Measurements from ENCODE around the gene OBP2A. TPM values are rescaled to one million over a fixed set of nuclear protein-coding genes. Genes with fewer than 3 reads are reported as not detected.
"Not testable (repeated sequence)": the region's sequence is repeated elsewhere in the genome, so short reads cannot be mapped to it uniquely, and the experiment has no call there.

Gene OBP2A
- not detected in 2 replicates for total RNA-seq (2014; rRNA removed; shearing (Covaris generic); ENCODE audit: low replicate concordance)

DNA sequence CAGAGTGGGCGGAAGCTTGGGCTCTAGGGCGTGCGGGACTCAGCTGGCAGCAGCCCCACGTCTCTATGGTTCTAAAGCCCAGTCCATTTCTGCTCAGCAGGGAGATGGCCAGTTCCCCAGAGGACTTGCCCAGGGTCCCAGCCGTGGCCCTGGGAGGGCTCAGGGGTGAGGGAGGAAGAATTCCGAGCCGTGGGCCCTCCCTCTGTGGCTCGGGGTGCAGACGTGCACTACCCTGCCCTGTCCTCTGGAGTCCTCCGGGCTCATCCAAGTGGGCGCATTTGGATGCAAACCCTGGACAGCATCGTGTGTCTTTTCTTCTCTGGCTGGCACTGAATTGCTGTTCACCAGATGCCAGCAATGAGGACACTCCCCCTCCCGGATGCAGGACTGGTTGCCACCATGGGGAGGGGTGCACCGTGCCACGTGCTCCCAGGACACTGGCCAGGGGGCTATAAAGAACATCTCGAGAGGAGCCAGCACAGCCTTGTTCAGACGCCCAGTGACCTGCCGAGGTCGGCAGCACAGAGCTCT is at the start of gene OBP2A:
Gene OBP2A, plus strand, starts transcription at position 481 of the 531 bp plus-strand sequence. CDS start 55 bp downstream, outside the sequence.
- not testable (repeated sequence) for H3K27me3 ChIP-seq

DNA sequence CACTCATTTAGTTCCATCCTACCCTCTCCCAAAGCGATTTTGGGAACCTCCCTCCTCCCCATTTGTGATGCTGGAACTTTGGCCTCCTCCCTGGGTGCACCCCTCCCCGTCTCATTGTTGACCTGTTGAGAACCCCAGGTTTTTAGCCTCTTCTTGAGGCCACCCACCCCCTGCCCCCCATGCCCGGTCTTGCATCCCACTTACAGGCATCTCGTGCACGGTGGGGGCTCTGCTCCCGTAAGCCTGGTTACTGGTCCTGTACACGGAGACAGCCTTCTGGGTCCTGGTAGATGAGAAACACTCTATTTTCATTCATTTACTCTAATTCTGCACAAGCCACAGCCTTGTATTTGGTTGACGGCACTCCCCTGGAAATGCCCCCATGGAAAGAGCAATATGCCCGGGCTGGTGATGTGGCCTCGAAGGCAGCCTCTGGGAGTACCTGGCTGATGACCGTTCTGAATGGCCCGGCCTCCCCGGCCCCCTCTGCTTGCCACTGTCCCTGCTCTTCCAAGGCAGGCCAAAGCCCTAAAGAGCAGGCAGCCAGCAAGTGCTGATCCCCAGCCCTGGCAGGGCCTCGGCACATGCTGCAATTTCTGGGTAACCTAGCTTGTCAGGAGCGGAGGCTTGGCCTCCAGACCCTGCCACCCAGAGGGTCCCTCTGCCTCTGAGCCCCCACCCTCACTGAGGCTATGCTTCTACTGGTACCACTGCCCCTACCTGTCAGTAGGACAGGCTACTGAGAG is 47.4 kb upstream of the OBP2A start:
- peaks cover 16% of the 10 kb centered on the region for H3K36me3 ChIP-seq
- no peak overlapping the region for H3K4me3 ChIP-seq
- no peaks in the 10 kb centered on the region for H3K27me3 ChIP-seq
- H3K9me3 ChIP-seq = no peaks in the 10 kb centered on the region
- DNase-seq = no peak

More for the DNA sequence above, at the start of gene OBP2A:
- H3K9me3 ChIP-seq, DNase-seq, H3K4me3 ChIP-seq, H3K36me3 ChIP-seq: not testable (repeated sequence)

GRCh38 chr9:135499326-135500070 is 46.4 kb upstream of the OBP2A start:
- Histone ChIP-seq H3K9me3 (no peaks in the 10 kb centered on the region), H3K36me3 (peaks cover 26% of the 10 kb centered on the region), H3K4me3 (peak overlapping the region; percentile 84), H3K27me3 (no peaks in the 10 kb centered on the region)
- DNase-seq = peak; percentile 87

GRCh38 chr9:135500071-135500524 is 45.8 kb upstream of the OBP2A start:
- DNase-seq = no peak
- no peaks in the 10 kb centered on the region for H3K9me3 ChIP-seq
- peaks cover 32% of the 10 kb centered on the region for H3K36me3 ChIP-seq
- no peaks in the 10 kb centered on the region for H3K27me3 ChIP-seq
- peak overlapping the region; percentile 84 for H3K4me3 ChIP-seq

- DNase-seq = peak; percentile 89
- Histone ChIP-seq H3K9me3 (no peaks in the 10 kb centered on the region), H3K27me3 (no peaks in the 10 kb centered on the region), H3K4me3 (peak within 1 kb of the TSS; percentile 84), H3K36me3 (peaks cover 34% of the 10 kb centered on the region)
These were observed 45.2 kb upstream of the OBP2A start, which contains the start of gene MRPS2 for GRCh38 chr9:135500525-135501260. TSS of gene MRPS2 (plus strand) at chr9:135500682. CDS start at chr9:135500711, 29 bp downstream.

DNA sequence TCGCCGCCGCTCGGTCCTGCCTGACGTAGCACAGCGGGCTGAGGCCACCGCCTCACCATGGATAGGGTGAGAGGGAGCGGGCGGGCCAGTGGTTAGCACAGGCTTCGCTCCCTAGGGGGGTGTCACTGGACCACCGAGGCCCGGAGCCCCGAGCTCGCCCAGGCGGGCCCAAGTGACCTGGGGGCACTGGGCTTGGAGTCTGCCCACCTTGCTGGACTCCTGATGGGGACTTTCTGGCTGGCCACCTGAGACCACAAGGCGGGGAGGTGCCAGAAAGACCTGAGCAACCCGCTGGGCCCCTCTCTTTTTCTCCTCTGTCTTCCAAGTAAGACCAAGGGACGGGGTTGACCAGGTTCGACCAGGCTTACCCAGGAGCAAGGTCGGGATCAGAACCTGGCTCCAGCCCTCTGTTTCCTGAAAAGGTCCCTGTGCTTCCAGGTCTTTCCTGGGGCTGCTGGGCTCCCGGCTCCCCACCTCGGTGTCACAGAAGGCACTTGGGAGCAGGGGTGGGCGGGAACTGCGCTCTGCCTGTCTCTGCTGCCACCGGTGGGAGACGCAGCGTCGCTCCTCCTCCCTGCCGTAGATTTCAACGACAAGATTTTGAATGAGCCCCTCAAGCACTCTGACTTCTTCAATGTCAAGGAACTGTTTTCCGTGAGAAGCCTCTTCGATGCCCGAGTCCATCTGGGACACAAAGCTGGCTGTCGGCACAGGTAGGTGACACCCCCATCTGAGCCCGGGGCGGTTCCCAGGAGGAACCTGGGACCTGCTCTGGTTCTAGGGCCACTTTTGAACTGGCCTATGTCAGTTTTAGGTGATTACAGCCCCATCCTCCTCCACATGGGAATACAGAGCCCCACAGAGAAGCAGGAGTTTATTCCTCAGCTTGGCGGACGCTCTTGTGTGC is 44.4 kb upstream of the OBP2A start:
- H3K4me3 ChIP-seq = peak overlapping the region; percentile 84
- DNase-seq = no peak

GRCh38 chr9:135502168-135502872 is 43.6 kb upstream of the OBP2A start:
- no peak for DNase-seq
- Histone ChIP-seq H3K4me3 (peak overlapping the region; percentile 84), H3K36me3 (peaks cover 34% of the 10 kb centered on the region), H3K9me3 (no peaks in the 10 kb centered on the region), H3K27me3 (no peaks in the 10 kb centered on the region)

More for the DNA sequence above, 44.4 kb upstream of the OBP2A start:
- H3K36me3 ChIP-seq = peaks cover 34% of the 10 kb centered on the region
- H3K9me3 ChIP-seq = no peaks in the 10 kb centered on the region
- H3K27me3 ChIP-seq = no peaks in the 10 kb centered on the region

DNA sequence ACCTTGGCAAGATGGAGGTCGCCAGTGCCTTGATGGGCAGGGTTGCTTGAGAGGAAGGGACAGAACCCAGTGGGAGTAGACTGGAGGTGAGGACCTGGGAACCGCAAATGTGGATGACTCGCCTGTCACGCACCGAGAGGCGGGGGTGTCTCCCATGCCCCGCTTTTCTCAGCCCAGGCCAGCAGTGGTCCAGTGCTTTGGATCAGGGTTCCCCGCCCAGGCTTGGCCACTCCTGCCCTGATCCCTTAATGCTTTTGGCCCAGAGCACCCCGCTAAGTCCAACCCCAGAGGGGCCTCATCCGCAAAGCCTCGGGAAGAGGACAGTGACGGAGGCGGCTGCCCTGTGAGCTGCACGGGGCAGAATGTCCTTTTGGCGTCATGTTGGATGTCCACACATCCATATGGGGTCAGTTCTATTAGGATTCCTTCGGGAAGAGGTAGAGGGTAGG is 43.0 kb upstream of the OBP2A start:
- no peak for DNase-seq
- Histone ChIP-seq H3K27me3 (no peaks in the 10 kb centered on the region), H3K36me3 (peaks cover 34% of the 10 kb centered on the region), H3K9me3 (no peaks in the 10 kb centered on the region), H3K4me3 (no peak overlapping the region)

GRCh38 chr9:135503371-135504261 is 42.3 kb upstream of the OBP2A start:
- no peaks in the 10 kb centered on the region for H3K9me3 ChIP-seq
- H3K27me3 ChIP-seq = no peaks in the 10 kb centered on the region
- DNase-seq = no peak
- peaks cover 34% of the 10 kb centered on the region for H3K36me3 ChIP-seq
- no peak overlapping the region for H3K4me3 ChIP-seq

DNA sequence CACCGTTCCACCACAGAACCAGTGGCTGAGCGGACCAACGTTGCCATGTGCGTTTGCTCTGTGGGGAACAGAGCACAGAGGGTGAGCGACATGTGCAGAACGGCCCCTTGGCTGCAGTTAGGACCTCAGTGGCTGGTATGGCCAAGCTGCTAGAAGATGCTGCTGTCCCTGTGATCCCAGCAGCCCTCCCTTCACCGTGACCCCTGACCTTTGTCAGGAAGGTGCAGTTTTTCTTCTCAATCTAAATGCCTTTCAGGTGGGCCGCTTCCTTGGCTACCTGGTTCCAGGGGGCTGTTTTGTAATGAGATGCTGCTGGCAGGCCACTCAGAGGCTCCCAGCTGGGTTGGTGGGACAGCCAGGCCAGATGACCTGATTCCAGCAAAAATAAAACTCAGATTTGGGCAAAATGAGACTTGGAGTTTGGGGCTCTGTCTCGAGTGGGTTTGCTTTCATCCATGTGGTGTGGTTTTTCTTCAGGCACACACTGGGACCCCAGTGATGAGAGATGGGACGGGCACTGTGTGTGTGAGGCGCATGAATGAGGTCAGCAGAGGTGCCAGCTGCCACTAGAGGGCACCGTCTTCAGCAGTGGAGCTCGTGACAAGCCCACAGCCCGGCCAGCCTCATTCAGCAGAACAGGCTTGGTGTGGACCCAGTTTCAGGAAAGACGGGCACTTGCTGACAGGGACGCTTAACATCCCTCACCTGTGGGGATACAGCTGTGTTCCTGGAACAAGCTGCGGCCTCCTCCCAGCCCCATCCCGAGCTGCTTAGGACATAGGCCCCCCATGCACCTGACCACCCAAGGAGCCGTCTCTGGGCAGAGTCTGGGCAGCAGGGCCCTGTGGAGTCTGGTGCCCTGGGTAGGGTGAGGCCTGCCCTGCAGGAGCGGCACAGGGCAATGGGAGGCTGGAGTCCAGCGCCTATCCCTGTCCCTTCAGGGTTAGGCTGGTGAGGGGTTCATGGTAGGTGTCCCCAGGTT is 41.4 kb upstream of the OBP2A start:
- peaks cover 4% of the 10 kb centered on the region for H3K9me3 ChIP-seq
- H3K36me3 ChIP-seq = peaks cover 34% of the 10 kb centered on the region
- peak; percentile 55 for DNase-seq
- no peak overlapping the region for H3K4me3 ChIP-seq
- H3K27me3 ChIP-seq = no peaks in the 10 kb centered on the region

DNA sequence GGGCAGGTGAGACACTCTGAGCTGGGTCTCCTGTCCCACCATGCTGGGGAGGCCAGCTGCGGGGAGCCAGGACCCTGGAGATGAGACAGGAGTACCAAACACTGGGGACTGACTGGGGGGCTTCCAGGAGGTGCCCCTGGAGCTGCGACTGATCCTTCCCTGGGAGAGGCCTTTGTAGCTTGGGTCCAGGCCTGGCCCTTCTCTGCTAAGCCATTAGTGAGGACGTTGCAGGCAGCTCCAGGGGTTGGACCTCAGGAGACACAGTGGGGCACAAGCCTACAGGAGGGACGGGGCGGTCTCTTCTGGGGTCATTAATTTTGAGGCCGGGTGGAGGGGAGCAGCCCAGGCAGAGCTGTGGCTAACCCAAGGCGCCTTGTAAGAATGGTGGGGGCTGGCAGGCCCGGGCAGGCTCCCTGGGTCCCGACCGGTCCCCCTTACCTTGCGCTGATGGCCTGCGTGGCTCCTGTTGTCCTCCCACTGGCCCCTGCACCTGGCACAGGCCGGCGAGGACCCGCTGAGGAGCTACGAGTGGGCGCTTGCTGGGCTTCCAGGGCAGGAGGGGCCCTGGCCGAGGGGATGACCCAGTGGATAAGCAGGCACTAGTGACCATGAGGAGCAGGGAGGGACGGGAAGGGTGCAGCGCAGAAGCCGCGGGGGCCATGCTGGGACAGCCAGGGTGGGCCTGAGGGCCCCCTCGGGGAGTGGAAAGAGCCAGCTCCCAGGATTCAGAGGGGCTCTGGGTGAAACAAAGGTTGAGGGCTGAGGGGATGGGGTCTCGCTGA is 40.3 kb upstream of the OBP2A start:
- Histone ChIP-seq H3K4me3 (no peak overlapping the region), H3K9me3 (peaks cover 6% of the 10 kb centered on the region), H3K36me3 (peaks cover 34% of the 10 kb centered on the region), H3K27me3 (no peaks in the 10 kb centered on the region)
- no peak for DNase-seq

DNA sequence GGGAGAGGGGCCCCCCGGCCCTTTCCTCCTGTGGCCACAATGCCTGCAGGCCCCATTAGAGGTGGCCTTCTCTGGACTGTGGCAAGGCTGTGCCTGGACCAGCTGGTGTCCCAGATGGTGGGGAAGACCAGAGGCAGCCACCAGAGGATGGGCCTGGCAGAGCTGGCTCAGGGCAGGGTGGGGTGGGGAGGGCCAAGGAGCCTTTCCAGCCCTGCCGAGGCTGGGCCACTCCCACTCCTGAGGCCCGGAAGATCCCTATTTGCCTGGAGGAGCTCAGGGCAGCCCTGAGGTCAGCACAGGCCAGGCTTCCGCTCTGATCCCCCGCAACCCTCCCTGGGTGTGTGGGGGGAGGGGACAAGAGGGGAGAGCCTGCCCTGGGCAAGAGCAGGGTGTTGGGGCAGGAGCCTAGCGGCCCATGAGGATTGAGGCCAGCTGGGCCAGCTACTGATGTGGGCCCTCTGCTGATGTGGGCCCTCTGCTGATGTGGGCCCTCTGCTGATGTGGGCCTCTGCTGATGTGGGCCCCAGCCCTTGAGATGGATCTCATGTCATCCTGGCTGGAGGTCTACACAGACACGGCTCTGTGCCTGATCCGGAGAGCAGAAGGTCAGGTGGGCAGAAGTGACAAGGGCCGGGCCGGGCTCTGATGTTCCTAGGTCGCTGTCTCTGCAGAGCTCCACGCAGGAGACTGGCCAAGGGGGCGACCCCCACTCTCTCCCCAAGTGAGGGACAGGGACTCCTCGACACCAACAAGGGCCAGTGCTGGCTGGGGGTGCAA is 39.4 kb upstream of the OBP2A start:
- H3K36me3 ChIP-seq = peaks cover 33% of the 10 kb centered on the region
- no peak overlapping the region for H3K4me3 ChIP-seq
- H3K27me3 ChIP-seq = no peaks in the 10 kb centered on the region
- DNase-seq = no peak
- H3K9me3 ChIP-seq = peaks cover 6% of the 10 kb centered on the region

Measured in MG63 (cell line).